Sigmoid colon (tissue), 4 donors: ENCODE data around the gene SF3B5.
"Not testable (repeated sequence)": the region's sequence is repeated elsewhere in the genome, so short reads cannot be mapped to it uniquely, and the experiment has no call there.

Source experiments
- EP300 ChIP-seq, 4 donors: sonication (generic); formaldehyde crosslinking; IDR thresholded peaks; one replicate each; pipeline ENCODE4 v1.6.1; 2017; ENCODE audit warnings: antibody characterized with exemption in 4 of 4
- POLR2A ChIP-seq, 2 donors: fragments of 450-650 bp; IDR thresholded peaks; one replicate each; pipeline ENCODE4 v1.6.1; 2016; ENCODE audit warnings: antibody characterized with exemption in 2 of 2, mild to moderate bottlenecking in 2 of 2, moderate library complexity in 2 of 2
- POLR2AphosphoS5 ChIP-seq, 4 donors: sonication (generic); formaldehyde crosslinking; IDR thresholded peaks; one replicate each; pipeline ENCODE4 v1.6.1; 2017; ENCODE audit warnings: antibody characterized with exemption in 4 of 4
- TF ChIP-seq, protein P1 (sequence below), 4 experiments: fragments of 450-650 bp in 3 of 4; fragments of 200-600 bp in 1 of 4; IDR thresholded peaks; one replicate each; pipeline ENCODE4 v1.5.1; 2016 to 2019; ENCODE audit warnings: antibody characterized with exemption in 4 of 4, mild to moderate bottlenecking in 3 of 4, moderate library complexity in 2 of 4

DNA sequence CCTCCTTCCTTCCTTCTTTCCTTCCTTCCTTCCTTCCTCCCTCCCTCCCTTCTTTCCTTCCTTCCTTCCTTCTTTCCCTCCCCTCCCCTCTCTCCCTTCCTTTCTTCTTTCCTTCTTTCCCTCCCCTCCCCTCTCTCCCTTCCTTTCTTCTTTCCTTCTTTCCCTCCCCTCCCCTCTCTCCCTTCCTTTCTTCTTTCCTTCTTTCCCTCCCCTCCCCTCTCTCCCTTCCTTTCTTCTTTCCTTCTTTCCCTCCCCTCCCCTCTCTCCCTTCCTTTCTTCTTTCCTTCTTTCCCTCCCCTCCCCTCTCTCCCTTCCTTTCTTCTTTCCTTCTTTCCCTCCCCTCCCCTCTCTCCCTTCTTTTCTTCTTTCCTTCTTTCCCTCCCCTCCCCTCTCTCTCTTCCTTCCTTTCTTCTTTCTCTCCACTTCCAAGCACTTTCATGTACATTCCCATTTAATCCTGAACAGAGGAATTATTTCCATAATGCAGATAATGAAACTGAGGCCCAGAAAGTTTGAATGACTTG lies 36.9 kb upstream of the SF3B5 start:
- TF ChIP-seq, protein P1, sequence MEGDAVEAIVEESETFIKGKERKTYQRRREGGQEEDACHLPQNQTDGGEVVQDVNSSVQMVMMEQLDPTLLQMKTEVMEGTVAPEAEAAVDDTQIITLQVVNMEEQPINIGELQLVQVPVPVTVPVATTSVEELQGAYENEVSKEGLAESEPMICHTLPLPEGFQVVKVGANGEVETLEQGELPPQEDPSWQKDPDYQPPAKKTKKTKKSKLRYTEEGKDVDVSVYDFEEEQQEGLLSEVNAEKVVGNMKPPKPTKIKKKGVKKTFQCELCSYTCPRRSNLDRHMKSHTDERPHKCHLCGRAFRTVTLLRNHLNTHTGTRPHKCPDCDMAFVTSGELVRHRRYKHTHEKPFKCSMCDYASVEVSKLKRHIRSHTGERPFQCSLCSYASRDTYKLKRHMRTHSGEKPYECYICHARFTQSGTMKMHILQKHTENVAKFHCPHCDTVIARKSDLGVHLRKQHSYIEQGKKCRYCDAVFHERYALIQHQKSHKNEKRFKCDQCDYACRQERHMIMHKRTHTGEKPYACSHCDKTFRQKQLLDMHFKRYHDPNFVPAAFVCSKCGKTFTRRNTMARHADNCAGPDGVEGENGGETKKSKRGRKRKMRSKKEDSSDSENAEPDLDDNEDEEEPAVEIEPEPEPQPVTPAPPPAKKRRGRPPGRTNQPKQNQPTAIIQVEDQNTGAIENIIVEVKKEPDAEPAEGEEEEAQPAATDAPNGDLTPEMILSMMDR (IDR thresholded peaks at IDR 0.05): not testable (repeated sequence)
- not testable (repeated sequence) for TF ChIP-seq POLR2A, POLR2AphosphoS5, EP300 (IDR thresholded peaks at IDR 0.05)
